IMR-90 (cell line): ENCODE results near the gene MED26. TPM values are rescaled to one million over a fixed set of nuclear protein-coding genes. Genes with fewer than 3 reads are reported as not detected.

ENCODE experiments used
- ATAC-seq: fragments of 200-7000 bp; cut with Tn5 transposase; 2 replicates; pipeline ENCODE4 v1.9.1; 2020; ENCODE audit warnings: low read depth, mild to moderate bottlenecking, moderate library complexity
- BruUV-seq: library from RNA; stranded (reverse); fragments of 400-500 nt; replicated peaks from 2 replicates; lab custom pipeline; 2021; lab: Mats Ljungman, UMichigan
- CTCF ChIA-PET: fragments of 300-600 bp; formaldehyde crosslinking; extraction: SDS; loops from one replicate; lab custom pipeline; 2021; ENCODE audit warnings: antibody characterized with exemption; lab: Yijun Ruan, JAX
- POLR2A ChIA-PET: fragments of 300-600 bp; sonication (Branson Sonifier 250); formaldehyde crosslinking; loops from one replicate; lab custom pipeline; 2022; ENCODE audit warnings: antibody characterized with exemption; ENCODE audit not compliant: unreplicated experiment; lab: Charles Lee
- DNase-seq: peaks from one replicate; pipeline ENCODE4 v3.0.0; 2013
- H2AFZ ChIP-seq: replicated peaks from 2 replicates; pipeline ENCODE3; 2013; ENCODE audit warnings: low read length, mild to moderate bottlenecking; ENCODE audit not compliant: poor library complexity
- H2AK5ac ChIP-seq: 2 replicates; pipeline ENCODE4 v1.6.1; 2013; ENCODE audit warnings: low read depth, low read length, inconsistent platforms
- H2AK9ac ChIP-seq: replicated peaks from 2 replicates; pipeline ENCODE3; 2013; ENCODE audit warnings: mild to moderate bottlenecking, low read depth, low read length, moderate library complexity; ENCODE audit not compliant: poor library complexity
- H2BK120ac ChIP-seq: 2 replicates; pipeline ENCODE4 v1.6.1; 2013; ENCODE audit warnings: low read depth, low read length, inconsistent platforms
- H2BK15ac ChIP-seq: 3 replicates; pipeline ENCODE4 v1.6.1; 2013; ENCODE audit warnings: low read depth, low read length, inconsistent platforms
- H2BK20ac ChIP-seq: 2 replicates; pipeline ENCODE4 v1.6.1; 2013; ENCODE audit warnings: low read depth, mild to moderate bottlenecking, inconsistent platforms, low read length, moderate library complexity
- H2BK5ac ChIP-seq: 2 replicates; pipeline ENCODE4 v1.6.1; 2013; ENCODE audit warnings: mild to moderate bottlenecking, low read depth, low read length, inconsistent platforms; ENCODE audit not compliant: poor library complexity, severe bottlenecking
- H3K14ac ChIP-seq: replicated peaks from 2 replicates; pipeline ENCODE4 v1.6.1; 2013; ENCODE audit warnings: low read depth, low read length, inconsistent platforms
- H3K18ac ChIP-seq: 2 replicates; pipeline ENCODE4 v1.6.1; 2013; ENCODE audit warnings: low read depth, low read length, control low read depth
- H3K23ac ChIP-seq: 2 replicates; pipeline ENCODE4 v1.6.1; 2013; ENCODE audit warnings: low read depth, low read length, inconsistent platforms
- H3K27ac ChIP-seq: 2 replicates; pipeline ENCODE4 v1.5.1; 2013; ENCODE audit warnings: mild to moderate bottlenecking, control low read depth, low read length; ENCODE audit not compliant: insufficient read depth
- H3K27me3 ChIP-seq: 2 replicates; pipeline ENCODE4 v1.6.1; 2013; ENCODE audit warnings: low read length; ENCODE audit not compliant: control insufficient read depth, insufficient read depth
- H3K36me3 ChIP-seq: 2 replicates; pipeline ENCODE4 v1.6.1; 2013; ENCODE audit warnings: low read length, mixed read lengths; ENCODE audit not compliant: control insufficient read depth, insufficient read depth
- H3K4ac ChIP-seq: 2 replicates; pipeline ENCODE4 v1.6.1; 2013; ENCODE audit warnings: low read depth, low read length, inconsistent platforms
- H3K4me1 ChIP-seq: 2 replicates; pipeline ENCODE4 v1.6.1; 2013; ENCODE audit warnings: low read length, mixed read lengths; ENCODE audit not compliant: control insufficient read depth, insufficient read depth
- H3K4me2 ChIP-seq: 2 replicates; pipeline ENCODE4 v1.6.1; 2013; ENCODE audit warnings: low read depth, mild to moderate bottlenecking, control low read depth, low read length, moderate library complexity
- H3K4me3 ChIP-seq: 2 replicates; pipeline ENCODE4 v1.5.1; 2013; ENCODE audit warnings: low read depth, mild to moderate bottlenecking, control low read depth, low read length, moderate library complexity; ENCODE audit not compliant: insufficient read depth
- H3K56ac ChIP-seq: 2 replicates; pipeline ENCODE4 v1.6.1; 2013; ENCODE audit warnings: low read length, inconsistent platforms; ENCODE audit not compliant: insufficient read depth; ENCODE audit errors: extremely low read depth
- H3K79me1 ChIP-seq, 2 experiments: 2 replicates each; pipeline ENCODE4 v1.6.1; 2013; ENCODE audit warnings: low read length in 2 of 2, inconsistent platforms in 1 of 2, low read depth in 1 of 2
- H3K9ac ChIP-seq: 2 replicates; pipeline ENCODE4 v1.6.1; 2013; ENCODE audit warnings: low read depth, low read length, control low read depth
- H3K9me1 ChIP-seq: 2 replicates; pipeline ENCODE4 v1.6.1; 2013; ENCODE audit warnings: low read length, inconsistent platforms; ENCODE audit not compliant: insufficient read depth
- H3K9me3 ChIP-seq: 2 replicates; pipeline ENCODE4 v1.6.1; 2013; ENCODE audit warnings: low read length; ENCODE audit not compliant: control insufficient read depth, insufficient read depth
- H4K20me1 ChIP-seq: 2 replicates; pipeline ENCODE4 v1.6.1; 2013; ENCODE audit warnings: low read length, inconsistent platforms; ENCODE audit not compliant: insufficient read depth
- H4K5ac ChIP-seq: 2 replicates; pipeline ENCODE4 v1.6.1; 2013; ENCODE audit warnings: mild to moderate bottlenecking, low read depth, low read length, control low read depth
- H4K8ac ChIP-seq, 2 experiments: 2 replicates each; pipeline ENCODE4 v1.6.1; 2013; ENCODE audit warnings: low read depth in 2 of 2, low read length in 2 of 2, control low read depth in 1 of 2, inconsistent platforms in 1 of 2
- H4K91ac ChIP-seq: 2 replicates; pipeline ENCODE4 v1.6.1; 2013; ENCODE audit warnings: low read depth, low read length, inconsistent platforms; ENCODE audit not compliant: insufficient read depth
- BHLHE40 ChIP-seq: fragments of 150-350 bp; IDR thresholded peaks from 2 replicates; pipeline ENCODE4 v1.6.1; 2016; ENCODE audit warnings: mild to moderate bottlenecking, low read depth, low read length
- CHD1 ChIP-seq: IDR thresholded peaks from 2 replicates; pipeline ENCODE4 v1.6.1; 2012; ENCODE audit warnings: low read depth, low read length, improper control_type of control experiment
- CTCF ChIP-seq: conservative IDR thresholded peaks from 2 replicates; pipeline ENCODE4 v1.5.1; 2012; ENCODE audit warnings: mild to moderate bottlenecking, low read depth, low read length, improper control_type of control experiment
- ELK1 ChIP-seq: fragments of 150-350 bp; IDR thresholded peaks from 2 replicates; pipeline ENCODE4 v1.6.1; 2016; ENCODE audit warnings: low read depth, mild to moderate bottlenecking, low read length, moderate library complexity, borderline replicate concordance
- MAFK ChIP-seq: IDR thresholded peaks from 2 replicates; pipeline ENCODE4 v1.6.1; 2012; ENCODE audit warnings: low read depth, low read length, improper control_type of control experiment
- MXI1 ChIP-seq: IDR thresholded peaks from 2 replicates; pipeline ENCODE4 v1.6.1; 2012; ENCODE audit warnings: low read depth, mild to moderate bottlenecking, low read length, moderate library complexity, borderline replicate concordance
- RCOR1 ChIP-seq: IDR thresholded peaks from 2 replicates; pipeline ENCODE4 v1.6.1; 2012; ENCODE audit warnings: mild to moderate bottlenecking, low read length, improper control_type of control experiment; ENCODE audit not compliant: insufficient replicate concordance
- USF2 ChIP-seq: fragments of 150-350 bp; IDR thresholded peaks from 2 replicates; pipeline ENCODE4 v1.6.1; 2017; ENCODE audit warnings: mild to moderate bottlenecking, antibody characterized with exemption, low read length, low read depth
- WGBS, 2 experiments: methylation state at CpG; one replicate each; pipeline versions ENCODE4 v1.1.5 to v1.1.7; 2013; ENCODE audit warnings: missing lambda C conversion rate in 2 of 2; ENCODE audit not compliant: insufficient read length in 1 of 2; ENCODE audit errors: extremely low coverage in 2 of 2; 5-methylcytosine and 5-hydroxymethylcytosine counted together
- dilution Hi-C: fragments of 300-500 bp; cut with HindIII; formaldehyde crosslinking; loops from one replicate; pipeline ENCODE4 v1.14.3; 2018; ENCODE audit warnings: low sequenced_read_pairs; ENCODE audit not compliant: unreplicated experiment
- in situ Hi-C: fragments of 300-500 bp; cut with MboI; formaldehyde crosslinking; loops from 3 replicates; pipeline ENCODE4 v1.14.3; 2019; ENCODE audit warnings: low sequenced_read_pairs, inconsistent platforms, mixed read lengths
- intact Hi-C: fragments of 100-400 bp; cut with micrococcal nuclease; formaldehyde crosslinking; loops from 2 replicates; pipeline ENCODE4 v1.10.0; 2022
- polyA plus RNA-seq, 3 experiments: library from polyadenylated mRNA; depleted of rRNA; stranded (reverse); fragments of >200 nt; gene quantifications; 2 replicates each; pipeline ENCODE4 v1.2.3, GENCODE V29; 2012; ENCODE audit warnings: low replicate concordance in 1 of 3
- total RNA-seq: library from RNA; depleted of rRNA; stranded (reverse); fragments of >200 nt; gene quantifications from 2 replicates; pipeline ENCODE4 v1.2.3, GENCODE V29; 2012

MED26 gene
- total and polyA plus RNA-seq, 2 of the 4 experiments (the other 2 are of a cell fraction) = 2.0 to 4.0 TPM

GRCh38 chr19:16615808-16616207 lies 12.2 kb downstream of the MED26 start:
- Histone ChIP-seq H3K18ac (no peak overlapping the region), H4K5ac (no peak overlapping the region), H4K8ac (no peak overlapping the region), H3K4me3 (no peak overlapping the region), H3K9me3 (no peaks in the 10 kb centered on the region), H4K91ac (no peak overlapping the region), H2AK5ac (no peak overlapping the region), H3K9ac (no peak overlapping the region), H4K20me1 (peaks cover 97% of the 10 kb centered on the region), H3K23ac (no peak overlapping the region), H3K79me1 (peaks cover 40 to 96% of the 10 kb centered on the region in 2 experiments), H3K9me1 (peaks cover 67% of the 10 kb centered on the region), H2BK120ac (no peak overlapping the region), H2BK20ac (no peak overlapping the region), H2BK5ac (no peak overlapping the region), H2AK9ac (no peak overlapping the region), H3K27ac (no peak overlapping the region), H3K14ac (no peak overlapping the region), H3K36me3 (no peaks in the 10 kb centered on the region), H2AFZ (no peak overlapping the region), H3K4me2 (no peak overlapping the region), H3K56ac (no peak overlapping the region), H2BK15ac (no peak overlapping the region), H3K4me1 (peaks cover 6% of the 10 kb centered on the region; the same call in 1 of the 2 replicates), H3K4ac (no peak overlapping the region), H3K27me3 (no peaks in the 10 kb centered on the region)
- no TSS peak for BruUV-seq
- in situ Hi-C loops = no loop called here
- dilution Hi-C loops = no loop called here
- no CpG with 5 or more reads among the region's 1 CpG for WGBS, 2 experiments
- no peak for DNase-seq
- intact Hi-C loops = no loop called here
- ChIA-PET POLR2A (no interaction called here), CTCF (no interaction called here)
- TF ChIP-seq USF2 (no peak), CHD1 (no peak), ELK1 (no peak), MAFK (no peak), MXI1 (no peak), RCOR1 (no peak), CTCF (no peak), BHLHE40 (no peak)
- ATAC-seq = peak; percentile 9; the same call in 1 of the 2 replicates
